IgD-negative memory B cell (primary cell): ENCODE measurements around the gene CSNK1G3. TPM values are rescaled to one million over a fixed set of nuclear protein-coding genes. Genes with fewer than 3 reads are reported as not detected.

Experiments
- H3K27ac Mint-ChIP-seq, 3 donors: one replicate each; pipeline ENCODE4 v1.8.0; 2020 to 2022; ENCODE audit warnings: mild to moderate bottlenecking in 3 of 3, mixed read lengths in 3 of 3, moderate library complexity in 1 of 3
- H3K27me3 Mint-ChIP-seq: one replicate; pipeline ENCODE4 v1.8.0; 2021; ENCODE audit warnings: mixed read lengths
- H3K36me3 Mint-ChIP-seq: one replicate; pipeline ENCODE4 v1.8.0; 2020; ENCODE audit warnings: mild to moderate bottlenecking, mixed read lengths
- H3K4me1 Mint-ChIP-seq, 3 donors: one replicate each; pipeline ENCODE4 v1.8.0; 2020 to 2022; ENCODE audit warnings: mixed read lengths in 3 of 3, mild to moderate bottlenecking in 1 of 3
- H3K4me3 Mint-ChIP-seq, 4 donors: one replicate each; pipeline ENCODE4 v1.8.0; 2020 to 2022; ENCODE audit warnings: mild to moderate bottlenecking in 4 of 4, mixed read lengths in 4 of 4, moderate library complexity in 3 of 4
- H3K9me3 Mint-ChIP-seq, 3 donors: one replicate each; pipeline ENCODE4 v1.8.0; 2020 to 2021; ENCODE audit warnings: mixed read lengths in 3 of 3, mild to moderate bottlenecking in 1 of 3
- polyA plus RNA-seq: library from polyadenylated mRNA; unstranded; fragments of 300-500 nt; fragmentation: Illumina TruSeq; gene quantifications from one replicate; pipeline ENCODE4 v1.2.3, GENCODE V29; 2021

Gene CSNK1G3
- polyA plus RNA-seq, 1 donor from 2014 or later: 53.6 TPM

- Mint-ChIP-seq H3K36me3 (no peaks in the 10 kb centered on the region), H3K27me3 (no peaks in the 10 kb centered on the region), H3K4me3 (peak overlapping the region in 1 of 4 donors; percentile 56), H3K4me1 (peaks cover 52 to 63% (median 57%) of the 10 kb centered on the region in 3 donors), H3K9me3 (no peaks in the 10 kb centered on the region), H3K27ac (peak overlapping the region in 1 of 3 donors; percentile 85)
Measured at GRCh38 chr5:123528878-123529277, 16.9 kb downstream of the CSNK1G3 start.

- no peaks in the 10 kb centered on the region for H3K9me3 Mint-ChIP-seq
- no peaks in the 10 kb centered on the region for H3K27me3 Mint-ChIP-seq
- H3K4me1 Mint-ChIP-seq: peaks cover 43 to 65% (median 59%) of the 10 kb centered on the region in 3 donors
- H3K4me3 Mint-ChIP-seq: no peak overlapping the region
- H3K36me3 Mint-ChIP-seq: no peaks in the 10 kb centered on the region
- H3K27ac Mint-ChIP-seq: no peak overlapping the region
Measured at GRCh38 chr5:123530728-123531127, 18.8 kb downstream of the CSNK1G3 start.

GRCh38 chr5:123535648-123536047 lies 23.7 kb downstream of the CSNK1G3 start:
- Mint-ChIP-seq H3K4me1 (peaks cover 41 to 56% (median 53%) of the 10 kb centered on the region in 3 donors), H3K27ac (no peak overlapping the region), H3K27me3 (no peaks in the 10 kb centered on the region), H3K4me3 (no peak overlapping the region), H3K36me3 (peaks cover 3% of the 10 kb centered on the region), H3K9me3 (no peaks in the 10 kb centered on the region)

- Mint-ChIP-seq H3K4me3 (no peak overlapping the region), H3K27ac (no peak overlapping the region), H3K4me1 (peaks cover 46 to 59% (median 58%) of the 10 kb centered on the region in 3 donors), H3K27me3 (no peaks in the 10 kb centered on the region), H3K36me3 (peaks cover 6% of the 10 kb centered on the region), H3K9me3 (no peaks in the 10 kb centered on the region)
Measured at GRCh38 chr5:123537256-123537655, 25.3 kb downstream of the CSNK1G3 start.

- Mint-ChIP-seq H3K27me3 (no peaks in the 10 kb centered on the region), H3K4me1 (peaks cover 48 to 62% (median 61%) of the 10 kb centered on the region in 3 donors), H3K4me3 (no peak overlapping the region), H3K36me3 (peaks cover 6% of the 10 kb centered on the region), H3K9me3 (no peaks in the 10 kb centered on the region), H3K27ac (no peak overlapping the region)
Measured at GRCh38 chr5:123537845-123538244, 25.9 kb downstream of the CSNK1G3 start.

- peak overlapping the region in 2 of 4 donors; percentile 60 to 72 for H3K4me3 Mint-ChIP-seq
- H3K9me3 Mint-ChIP-seq: no peaks in the 10 kb centered on the region
- peak overlapping the region in 1 of 3 donors; percentile 34 for H3K27ac Mint-ChIP-seq
- H3K36me3 Mint-ChIP-seq: peaks cover 6% of the 10 kb centered on the region
- peaks cover 58 to 69% (median 67%) of the 10 kb centered on the region in 3 donors for H3K4me1 Mint-ChIP-seq
- H3K27me3 Mint-ChIP-seq: no peaks in the 10 kb centered on the region
Measured at GRCh38 chr5:123538670-123539459, 26.9 kb downstream of the CSNK1G3 start.

- H3K4me1 Mint-ChIP-seq: peaks cover 63 to 64% (median 63%) of the 10 kb centered on the region in 3 donors
- H3K4me3 Mint-ChIP-seq: no peak overlapping the region
- H3K27me3 Mint-ChIP-seq: no peaks in the 10 kb centered on the region
- H3K27ac Mint-ChIP-seq: peak overlapping the region in 1 of 3 donors; percentile 40
- peaks cover 6% of the 10 kb centered on the region for H3K36me3 Mint-ChIP-seq
- no peaks in the 10 kb centered on the region for H3K9me3 Mint-ChIP-seq
Measured at GRCh38 chr5:123540534-123540933, 28.6 kb downstream of the CSNK1G3 start.

GRCh38 chr5:123543438-123543837 lies 31.5 kb downstream of the CSNK1G3 start:
- no peaks in the 10 kb centered on the region for H3K9me3 Mint-ChIP-seq
- peaks cover 51 to 64% (median 56%) of the 10 kb centered on the region in 3 donors for H3K4me1 Mint-ChIP-seq
- peak overlapping the region in 3 of 4 donors; percentile 2 to 83 (median 19) for H3K4me3 Mint-ChIP-seq
- peak overlapping the region in 2 of 3 donors; percentile 44 to 68 for H3K27ac Mint-ChIP-seq
- peaks cover 9% of the 10 kb centered on the region for H3K36me3 Mint-ChIP-seq
- H3K27me3 Mint-ChIP-seq: no peaks in the 10 kb centered on the region

- Mint-ChIP-seq H3K27ac (peak overlapping the region in 1 of 3 donors; percentile 93), H3K4me3 (no peak overlapping the region), H3K36me3 (peaks cover 9% of the 10 kb centered on the region), H3K9me3 (no peaks in the 10 kb centered on the region), H3K4me1 (peaks cover 56 to 70% (median 64%) of the 10 kb centered on the region in 3 donors), H3K27me3 (no peaks in the 10 kb centered on the region)
Measured at GRCh38 chr5:123545506-123545905, 33.5 kb downstream of the CSNK1G3 start.

- Mint-ChIP-seq H3K4me3 (no peak overlapping the region), H3K36me3 (peaks cover 5% of the 10 kb centered on the region), H3K27me3 (no peaks in the 10 kb centered on the region), H3K27ac (peak overlapping the region; percentile 53 to 93 (median 67)), H3K9me3 (no peaks in the 10 kb centered on the region), H3K4me1 (peaks cover 50 to 72% (median 60%) of the 10 kb centered on the region in 3 donors)
Measured at GRCh38 chr5:123546657-123547056, 34.7 kb downstream of the CSNK1G3 start.

GRCh38 chr5:123549256-123549904 lies 37.4 kb downstream of the CSNK1G3 start:
- Mint-ChIP-seq H3K27me3 (no peaks in the 10 kb centered on the region), H3K4me1 (peaks cover 26 to 60% (median 45%) of the 10 kb centered on the region in 3 donors), H3K27ac (peak overlapping the region; percentile 73 to 98 (median 96)), H3K36me3 (peaks cover 5% of the 10 kb centered on the region), H3K4me3 (peak overlapping the region; percentile 30 to 81 (median 70)), H3K9me3 (no peaks in the 10 kb centered on the region)

- Mint-ChIP-seq H3K36me3 (peaks cover 2% of the 10 kb centered on the region), H3K4me1 (peaks cover 27 to 37% (median 33%) of the 10 kb centered on the region in 3 donors), H3K9me3 (peaks cover 0 to 1% (median 0%) of the 10 kb centered on the region in 3 donors), H3K27me3 (no peaks in the 10 kb centered on the region), H3K27ac (peak overlapping the region in 2 of 3 donors; percentile 20 to 69), H3K4me3 (no peak overlapping the region)
Measured at GRCh38 chr5:123554601-123555000, 42.6 kb downstream of the CSNK1G3 start.

GRCh38 chr5:123557907-123558306 lies 45.9 kb downstream of the CSNK1G3 start:
- peaks cover 19 to 38% (median 31%) of the 10 kb centered on the region in 3 donors for H3K4me1 Mint-ChIP-seq
- no peak overlapping the region for H3K4me3 Mint-ChIP-seq
- H3K9me3 Mint-ChIP-seq: peaks cover 0 to 1% (median 0%) of the 10 kb centered on the region in 3 donors
- peaks cover 13% of the 10 kb centered on the region for H3K36me3 Mint-ChIP-seq
- H3K27ac Mint-ChIP-seq: no peak overlapping the region
- H3K27me3 Mint-ChIP-seq: no peaks in the 10 kb centered on the region

GRCh38 chr5:123558762-123559433 lies 46.9 kb downstream of the CSNK1G3 start:
- Mint-ChIP-seq H3K36me3 (peaks cover 13% of the 10 kb centered on the region), H3K4me3 (no peak overlapping the region), H3K27me3 (no peaks in the 10 kb centered on the region), H3K27ac (no peak overlapping the region), H3K4me1 (peaks cover 13 to 38% (median 29%) of the 10 kb centered on the region in 3 donors), H3K9me3 (peaks cover 0 to 1% (median 0%) of the 10 kb centered on the region in 3 donors)

GRCh38 chr5:123559434-123559775 lies 47.4 kb downstream of the CSNK1G3 start:
- no peak overlapping the region for H3K4me3 Mint-ChIP-seq
- no peaks in the 10 kb centered on the region for H3K27me3 Mint-ChIP-seq
- peaks cover 12 to 38% (median 28%) of the 10 kb centered on the region in 3 donors for H3K4me1 Mint-ChIP-seq
- H3K27ac Mint-ChIP-seq: no peak overlapping the region
- H3K9me3 Mint-ChIP-seq: peaks cover 0 to 1% (median 0%) of the 10 kb centered on the region in 3 donors
- H3K36me3 Mint-ChIP-seq: peaks cover 13% of the 10 kb centered on the region
